SK-N-DZ (cell line): ENCODE measurements around the gene GRIK3.

Experiments
- DNase-seq: peaks from one replicate; pipeline ENCODE4 v3.0.0-alpha.2; 2015; ENCODE audit warnings: low spot score

Gene GRIK3

GRCh38 chr1:36981771-36982622, 52.3 kb downstream of the GRIK3 start:
- DNase-seq, result no peak

GRCh38 chr1:36981126-36981525, 53.2 kb downstream of the GRIK3 start:
- DNase-seq, result no peak

- DNase-seq, result no peak
Observed at GRCh38 chr1:36977731-36978406, 56.4 kb downstream of the GRIK3 start.

- DNase-seq, result no peak
Observed at GRCh38 chr1:36975642-36976041, 58.7 kb downstream of the GRIK3 start.

GRCh38 chr1:36973056-36973455, 61.3 kb downstream of the GRIK3 start:
- no peak for DNase-seq

- DNase-seq, result no peak
Observed at GRCh38 chr1:36971852-36972618, 62.3 kb downstream of the GRIK3 start.

- DNase-seq, result no peak
Observed at GRCh38 chr1:36968730-36969129, 65.6 kb downstream of the GRIK3 start.

GRCh38 chr1:36966242-36966641, 68.1 kb downstream of the GRIK3 start:
- DNase-seq, result no peak

GRCh38 chr1:36965275-36966159, 68.8 kb downstream of the GRIK3 start:
- peak; percentile 36 for DNase-seq

GRCh38 chr1:36964830-36965229, 69.5 kb downstream of the GRIK3 start:
- no peak for DNase-seq

- no peak for DNase-seq
Observed at GRCh38 chr1:36963006-36963405, 71.3 kb downstream of the GRIK3 start.

GRCh38 chr1:36961062-36961615, 73.2 kb downstream of the GRIK3 start:
- no peak for DNase-seq

- no peak for DNase-seq
Observed at GRCh38 chr1:36956570-36956969, 77.7 kb downstream of the GRIK3 start.

- no peak for DNase-seq
Observed at GRCh38 chr1:36955016-36955415, 79.3 kb downstream of the GRIK3 start.

GRCh38 chr1:36953061-36953460, 81.3 kb downstream of the GRIK3 start:
- DNase-seq, result no peak

- DNase-seq, result no peak
Observed at GRCh38 chr1:36951761-36952160, 82.6 kb downstream of the GRIK3 start.

- no peak for DNase-seq
Observed at GRCh38 chr1:36951292-36951750, 83.0 kb downstream of the GRIK3 start.

- DNase-seq, result no peak
Observed at GRCh38 chr1:36950604-36951291, 83.6 kb downstream of the GRIK3 start.

- no peak for DNase-seq
Observed at GRCh38 chr1:36948606-36949005, 85.7 kb downstream of the GRIK3 start.

GRCh38 chr1:36948147-36948546, 86.2 kb downstream of the GRIK3 start:
- no peak for DNase-seq
